Thyroid gland (tissue), 4 donors: ENCODE measurements around the gene ATP1A2. TPM values are rescaled to one million over a fixed set of nuclear protein-coding genes. Genes with fewer than 3 reads are reported as not detected.

Experiments used
- DNase-seq, 2 donors: peaks; one replicate each; pipeline ENCODE4 v3.0.0-alpha.2; 2019
- H3K27ac ChIP-seq, 3 donors: fragments of 200-600 bp; sonication (generic); 1 replicate in 2 of 3; 2 replicates in 1 of 3; pipeline ENCODE4 v1.5.1; 2016 to 2019; ENCODE audit warnings: mild to moderate bottlenecking in 1 of 3, moderate library complexity in 1 of 3
- H3K27me3 ChIP-seq: fragments of 200-600 bp; sonication (generic); one replicate; pipeline ENCODE4 v1.5.1; 2019
- H3K36me3 ChIP-seq, 2 donors: fragments of 200-600 bp; sonication (generic); one replicate each; pipeline ENCODE4 v1.5.1; 2016 to 2019
- H3K4me1 ChIP-seq, 2 donors: fragments of 200-600 bp; sonication (generic); one replicate each; pipeline ENCODE4 v1.5.1; 2017 to 2019
- H3K4me3 ChIP-seq, 3 donors: fragments of 200-600 bp; sonication (generic); replicated peaks in 1 of 3; 1 replicate in 2 of 3; 2 replicates in 1 of 3; pipeline ENCODE4 v1.5.1; 2016; ENCODE audit warnings: mild to moderate bottlenecking in 1 of 3
- H3K9me3 ChIP-seq: fragments of 200-600 bp; sonication (generic); one replicate; pipeline ENCODE4 v1.5.1; 2017
- CTCF ChIP-seq, 6 experiments: fragments of 200-600 bp in 3 of 6; fragments of 450-650 bp in 3 of 6; sonication (generic) in 3 of 6; IDR thresholded peaks; one replicate each; pipeline ENCODE4 v1.5.1; 2016 to 2019; ENCODE audit warnings: antibody characterized with exemption in 6 of 6, mild to moderate bottlenecking in 2 of 6, inconsistent platforms in 1 of 6, moderate library complexity in 1 of 6
- POLR2A ChIP-seq, 2 donors: fragments of 450-650 bp; IDR thresholded peaks; one replicate each; pipeline ENCODE4 v1.6.1; 2017; ENCODE audit warnings: antibody characterized with exemption in 2 of 2, mild to moderate bottlenecking in 2 of 2, moderate library complexity in 1 of 2
- WGBS, 2 donors: methylation state at CpG; one replicate each; pipeline ENCODE4 v1.1.5; 2017; 5-methylcytosine and 5-hydroxymethylcytosine counted together
- intact Hi-C: fragments of 100-400 bp; cut with DNase I; formaldehyde crosslinking; loops from one replicate; pipeline ENCODE4 v1.15.1; 2023
- total RNA-seq, 4 donors: library from RNA; depleted of rRNA; stranded (reverse); fragments of >200 nt; gene quantifications; one replicate each; pipeline ENCODE4 v1.2.3, GENCODE V29; 2016

The ATP1A2 gene
- total RNA-seq, 4 donors from 2014 or later, result 1.1 to 4.2 (median 2.6) TPM

- Histone ChIP-seq H3K9me3 (no peaks in the 10 kb centered on the region), H3K4me1 (no peaks in the 10 kb centered on the region), H3K4me3 (no peak overlapping the region), H3K36me3 (no peaks in the 10 kb centered on the region), H3K27ac (no peak overlapping the region), H3K27me3 (no peaks in the 10 kb centered on the region)
- no peak for TF ChIP-seq CTCF (IDR thresholded peaks at IDR 0.05)
- no peak for TF ChIP-seq POLR2A (IDR thresholded peaks at IDR 0.05)
- no peak for DNase-seq
- intact Hi-C loops, result no loop called here
- WGBS, 2 donors, result 86 to 87% methylated on average over 1 of the region's 1 CpG
Observed at GRCh38 chr1:160177667-160178066, 62.1 kb downstream of the ATP1A2 start.

GRCh38 chr1:160178731-160179130 lies 63.2 kb downstream of the ATP1A2 start:
- no peak overlapping the region for H3K4me3 ChIP-seq
- DNase-seq, result no peak
- WGBS, 2 donors, result 94 to 96% methylated on average over 2 of the region's 2 CpGs
- H3K27me3 ChIP-seq, result no peaks in the 10 kb centered on the region
- TF ChIP-seq POLR2A (IDR thresholded peaks at IDR 0.05), result no peak
- no peak for TF ChIP-seq CTCF (IDR thresholded peaks at IDR 0.05)
- H3K9me3 ChIP-seq, result no peaks in the 10 kb centered on the region
- H3K36me3 ChIP-seq, result no peaks in the 10 kb centered on the region
- no peaks in the 10 kb centered on the region for H3K4me1 ChIP-seq
- intact Hi-C loops, result no loop called here
- H3K27ac ChIP-seq, result no peak overlapping the region

DNA sequence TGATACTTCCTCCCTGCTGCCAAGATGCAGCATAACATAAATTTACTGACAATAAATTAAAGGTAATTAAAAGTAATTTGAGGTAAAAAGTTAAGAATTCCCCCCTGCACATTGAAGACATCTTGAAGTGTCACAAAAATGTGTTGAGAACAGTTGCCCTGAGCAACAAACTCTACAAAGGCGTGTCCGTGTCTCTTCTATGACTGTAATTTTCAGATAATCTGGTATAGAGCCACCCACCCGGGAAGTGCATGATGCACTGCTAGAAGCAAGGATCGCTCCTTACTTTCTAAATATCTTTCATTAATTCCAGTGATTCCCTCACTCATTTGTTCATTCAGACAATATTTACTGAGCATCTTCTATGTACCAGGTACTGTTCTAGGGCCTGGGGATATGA lies 63.8 kb downstream of the ATP1A2 start:
- Histone ChIP-seq H3K36me3 (no peaks in the 10 kb centered on the region), H3K27ac (no peak overlapping the region), H3K4me1 (no peaks in the 10 kb centered on the region), H3K9me3 (no peaks in the 10 kb centered on the region), H3K27me3 (no peaks in the 10 kb centered on the region), H3K4me3 (no peak overlapping the region)
- DNase-seq, result no peak
- intact Hi-C loops, result no loop called here
- WGBS, 2 donors, result 90 to 94% methylated on average over 4 of the region's 4 CpGs
- TF ChIP-seq CTCF (IDR thresholded peaks at IDR 0.05), result no peak
- no peak for TF ChIP-seq POLR2A (IDR thresholded peaks at IDR 0.05)

DNA sequence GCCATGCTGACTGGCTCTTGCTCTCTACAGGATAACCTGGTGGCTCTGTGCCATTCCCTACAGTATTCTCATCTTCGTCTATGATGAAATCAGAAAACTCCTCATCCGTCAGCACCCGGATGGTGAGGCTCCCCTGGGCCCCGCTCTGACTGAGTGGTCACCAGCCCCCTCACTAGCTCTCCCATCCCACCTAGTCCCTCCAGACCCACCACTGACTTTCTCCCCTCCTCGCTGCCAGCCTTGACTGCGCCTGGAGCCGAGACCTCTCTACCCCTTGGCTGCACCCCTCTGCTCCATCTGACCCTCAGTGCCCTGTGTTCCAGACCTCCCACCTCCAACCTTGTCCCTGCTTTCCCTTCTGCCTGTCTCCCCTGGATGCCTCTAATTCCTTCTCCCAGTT lies 70.7 kb downstream of the ATP1A2 start:
- Histone ChIP-seq H3K9me3 (no peaks in the 10 kb centered on the region), H3K27me3 (no peaks in the 10 kb centered on the region), H3K27ac (no peak overlapping the region), H3K36me3 (no peaks in the 10 kb centered on the region), H3K4me3 (no peak overlapping the region), H3K4me1 (no peaks in the 10 kb centered on the region)
- intact Hi-C loops, result no loop called here
- TF ChIP-seq POLR2A (IDR thresholded peaks at IDR 0.05) (no peak), CTCF (IDR thresholded peaks at IDR 0.05) (no peak)
- WGBS, 2 donors, result 96% methylated on average over 7 of the region's 7 CpGs
- DNase-seq, result no peak

- no peak overlapping the region for H3K4me3 ChIP-seq
- intact Hi-C loops, result no loop called here
- WGBS, 2 donors, result 81 to 92% methylated on average over 2 of the region's 2 CpGs
- H3K9me3 ChIP-seq, result no peaks in the 10 kb centered on the region
- no peaks in the 10 kb centered on the region for H3K36me3 ChIP-seq
- no peaks in the 10 kb centered on the region for H3K4me1 ChIP-seq
- no peak overlapping the region for H3K27ac ChIP-seq
- TF ChIP-seq POLR2A (IDR thresholded peaks at IDR 0.05) (no peak), CTCF (IDR thresholded peaks at IDR 0.05) (no peak)
- H3K27me3 ChIP-seq, result no peaks in the 10 kb centered on the region
- DNase-seq, result no peak
Observed at GRCh38 chr1:160186729-160187128, 71.2 kb downstream of the ATP1A2 start.
